GM19351 (cell line): ENCODE measurements around the gene SRGAP1.
A peak's percentile ranks its signal among the peaks of the same experiment; 100 is the strongest.
"Not testable (repeated sequence)": the region's sequence is repeated elsewhere in the genome, so short reads cannot be mapped to it uniquely, and the experiment has no call there.

Source experiments
- ATAC-seq: cut with Tn5 transposase; IDR thresholded peaks from one replicate; pipeline ENCODE4 v1.9.1; 2021; ENCODE audit warnings: mild to moderate bottlenecking, moderate library complexity; ENCODE audit not compliant: unreplicated experiment

Gene SRGAP1

DNA sequence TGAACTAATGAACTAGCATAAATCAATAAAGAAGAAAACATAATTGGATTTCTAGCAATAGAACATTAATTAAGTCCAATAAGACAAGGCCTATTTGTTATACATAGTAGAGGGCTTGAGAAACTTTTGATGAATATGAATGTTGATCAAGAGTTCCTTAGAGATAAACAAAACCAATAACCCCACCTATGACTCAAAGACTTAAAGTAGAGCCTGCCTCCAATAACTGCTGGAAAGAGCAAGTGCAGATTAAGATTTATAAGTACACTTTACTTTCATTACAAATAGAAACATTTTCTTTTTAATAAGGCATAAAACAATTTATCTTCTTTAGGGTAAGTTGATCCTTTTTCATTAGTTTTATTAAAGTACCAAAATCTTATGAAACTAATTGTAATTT, 185.7 kb downstream of the SRGAP1 start:
- no peak for ATAC-seq

DNA sequence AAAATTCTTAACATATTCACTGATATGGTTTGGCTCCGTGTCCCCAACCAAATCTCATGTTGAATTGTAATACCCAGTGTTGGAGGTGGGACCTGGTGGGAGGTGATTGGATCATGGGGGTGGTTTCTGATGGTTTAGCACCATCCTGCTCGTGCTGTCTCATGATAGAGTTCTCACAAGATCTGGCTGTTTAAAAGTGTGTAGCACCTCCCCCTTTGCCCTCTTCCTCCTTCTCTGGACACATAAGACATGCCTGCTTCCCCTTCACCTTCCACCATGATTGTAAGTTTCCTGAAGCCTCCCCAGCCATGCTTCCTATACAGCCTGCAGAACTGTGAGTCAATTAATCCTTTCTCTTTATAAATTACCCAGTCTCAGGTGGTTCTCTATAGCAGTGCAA, 189.6 kb downstream of the SRGAP1 start:
- not testable (repeated sequence) for ATAC-seq

DNA sequence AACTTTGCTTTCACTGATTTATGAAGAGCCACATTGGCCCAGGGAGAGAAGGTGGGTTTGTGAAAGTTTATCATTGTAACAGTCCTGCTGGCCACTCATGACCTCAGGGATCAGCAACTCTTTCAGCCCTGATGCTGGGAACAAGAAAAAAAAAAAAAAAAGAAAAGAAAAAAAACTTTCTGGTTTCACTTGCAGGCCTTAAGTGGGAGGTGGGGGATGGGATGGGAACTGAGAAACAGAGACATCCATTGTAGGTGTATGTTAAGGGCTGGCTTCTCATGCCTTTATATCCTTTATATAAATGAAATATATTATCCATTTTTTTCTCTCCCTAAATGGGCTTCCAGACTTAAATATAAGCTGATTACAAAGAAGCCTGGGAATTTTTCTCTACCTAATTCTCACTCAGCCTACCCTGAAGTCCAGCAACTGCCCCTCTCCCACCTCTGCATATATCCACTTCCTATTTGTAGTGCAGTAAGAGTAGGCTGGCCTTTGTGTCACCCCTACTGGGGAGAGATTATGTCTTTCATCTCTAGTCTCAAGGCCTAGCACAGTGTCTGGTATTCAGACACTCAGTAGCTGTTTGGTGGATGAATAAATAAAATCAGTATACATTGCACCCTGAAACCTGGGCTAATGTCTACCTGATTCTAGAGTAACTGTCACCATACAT, 190.5 kb downstream of the SRGAP1 start:
- peak; percentile 72 for ATAC-seq

DNA sequence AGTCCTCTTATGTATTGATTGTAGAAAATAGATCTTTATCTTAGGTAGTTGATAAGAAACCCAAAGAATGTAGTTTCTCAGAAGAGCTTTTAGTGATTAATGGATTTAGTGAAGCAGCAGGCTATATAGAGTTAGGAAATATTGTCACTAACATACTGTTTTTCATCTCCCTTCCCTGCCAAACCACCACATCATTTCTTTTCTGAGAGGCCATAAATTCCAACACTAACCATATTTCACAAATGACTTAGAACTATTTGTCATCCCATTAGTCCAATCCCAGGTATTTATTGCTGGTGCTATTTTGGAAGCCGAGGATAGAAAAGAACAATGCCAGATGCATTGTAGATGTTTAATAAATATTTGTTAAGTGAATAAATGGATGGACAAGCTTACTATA, 191.9 kb downstream of the SRGAP1 start:
- no peak for ATAC-seq

DNA sequence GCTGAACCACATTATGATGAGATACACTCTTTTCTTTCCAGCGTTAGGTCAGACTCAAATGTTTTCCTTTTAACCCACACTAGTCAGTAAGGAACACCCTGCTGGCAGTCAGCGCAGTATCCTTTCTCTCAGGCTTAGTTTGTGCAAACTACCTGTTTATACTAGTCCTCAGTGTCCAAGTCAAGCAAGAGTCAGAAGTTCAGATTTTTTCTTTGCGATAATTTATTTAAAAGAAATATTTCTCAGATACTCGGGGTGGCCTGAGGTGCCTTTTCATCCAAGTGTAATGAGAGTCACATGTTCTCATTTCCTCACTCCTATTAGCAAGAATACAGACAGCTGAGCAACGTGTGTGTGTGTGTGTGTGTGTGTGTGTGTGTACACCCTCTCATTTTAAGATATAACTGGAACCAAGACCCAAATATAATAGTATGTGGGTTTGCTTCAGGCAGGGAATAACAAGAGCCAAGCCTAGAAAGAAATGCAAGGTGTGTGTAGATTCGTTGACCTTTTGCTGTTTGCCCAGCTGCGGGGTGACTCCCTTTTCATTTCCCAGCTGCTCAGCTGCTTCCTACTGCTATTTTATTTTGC, 194.9 kb downstream of the SRGAP1 start:
- ATAC-seq: no peak

DNA sequence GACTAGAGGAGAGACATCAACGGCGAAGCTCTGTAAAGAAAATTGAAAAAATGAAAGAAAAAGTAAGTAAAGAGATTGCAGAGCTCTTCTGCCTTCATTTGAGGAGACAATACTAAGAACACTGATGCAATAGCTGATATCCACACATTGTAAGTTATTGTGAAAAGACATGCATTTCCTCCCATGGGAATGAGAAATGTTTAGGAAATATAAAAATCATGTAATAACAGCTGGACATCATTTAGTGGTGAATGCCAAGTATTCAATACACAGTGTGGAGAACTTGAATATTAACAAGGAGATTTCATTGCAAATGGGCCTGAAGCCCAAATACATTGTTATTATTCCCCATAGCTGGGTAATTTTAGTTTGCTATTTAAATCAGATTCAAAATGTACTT, 198.4 kb downstream of the SRGAP1 start:
- no peak for ATAC-seq

DNA sequence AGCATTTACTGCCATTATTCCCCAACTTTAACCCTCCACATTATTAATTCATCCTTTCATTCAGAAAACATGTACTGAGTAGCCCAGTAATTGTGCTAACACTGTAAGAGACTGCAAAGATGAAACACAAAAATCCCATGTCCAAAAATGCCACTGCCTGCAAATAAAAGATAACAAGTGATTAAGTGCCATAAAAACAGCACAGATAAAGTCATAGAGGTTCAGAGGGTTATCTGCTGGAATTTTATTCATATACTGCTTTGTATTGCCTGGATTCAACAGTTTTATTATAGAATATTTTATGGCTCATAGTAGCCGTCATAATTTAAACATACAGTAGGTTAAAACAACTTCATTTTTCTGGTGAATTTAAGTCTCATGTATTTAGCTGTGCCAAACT, 199.7 kb downstream of the SRGAP1 start:
- no peak for ATAC-seq

DNA sequence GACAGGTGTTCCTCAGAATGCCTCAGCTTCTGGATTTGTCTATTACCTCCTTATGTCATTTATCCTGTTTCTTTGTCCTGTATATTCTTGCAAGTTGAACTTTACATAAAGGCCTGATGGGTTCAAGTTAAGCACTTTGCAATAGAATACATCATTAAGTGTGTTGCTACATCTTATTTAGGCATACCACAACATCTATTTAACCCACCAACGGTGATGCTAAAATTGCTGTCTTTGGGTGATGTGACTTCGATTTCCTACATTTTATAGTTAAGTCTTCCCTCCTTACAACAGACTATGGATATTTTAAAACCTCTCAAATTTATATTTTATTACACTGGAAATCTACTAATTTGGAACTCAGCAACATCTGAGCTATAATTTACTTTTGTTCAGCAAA, 206.6 kb downstream of the SRGAP1 start:
- no peak for ATAC-seq

DNA sequence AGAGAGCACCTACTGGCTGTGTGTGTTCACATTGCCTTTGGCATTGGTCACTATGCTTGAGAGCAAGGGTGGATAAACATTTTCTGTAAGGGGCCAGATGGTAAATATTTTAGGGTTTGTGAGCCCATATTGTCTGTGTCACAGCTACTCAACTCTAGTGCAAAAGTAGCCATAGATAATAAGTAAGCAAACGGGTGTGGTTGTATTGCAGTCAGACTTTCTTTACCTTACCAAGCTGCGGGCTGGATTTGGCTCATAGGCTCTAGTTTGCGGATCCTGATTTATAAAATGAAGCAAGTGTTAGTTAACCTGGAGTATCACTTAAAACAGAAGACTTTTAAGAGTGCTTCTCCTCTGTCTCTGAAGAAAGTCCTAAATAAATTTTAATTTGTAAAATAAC, 208.6 kb downstream of the SRGAP1 start:
- ATAC-seq: no peak

DNA sequence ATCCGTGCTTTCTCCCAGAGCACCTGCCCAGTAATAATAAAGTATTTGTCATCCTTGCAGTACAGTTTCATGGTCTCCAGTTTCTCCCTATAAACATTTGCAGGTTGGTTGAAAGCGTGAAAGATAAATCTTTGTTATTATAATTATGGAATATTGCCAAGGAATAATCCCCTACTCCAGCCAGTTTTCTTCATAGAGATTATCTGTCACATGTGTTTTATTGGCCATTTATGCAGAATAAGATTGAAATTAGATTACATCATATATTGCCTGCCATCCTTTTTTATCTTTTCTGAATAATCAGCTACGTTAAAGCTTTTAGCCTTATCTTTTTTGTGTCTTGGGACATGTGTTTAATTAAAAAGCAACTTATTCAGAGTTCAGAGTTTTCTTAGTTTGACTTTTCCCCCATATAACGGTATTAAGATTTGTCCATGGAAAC, 209.6 kb downstream of the SRGAP1 start:
- ATAC-seq: no peak

DNA sequence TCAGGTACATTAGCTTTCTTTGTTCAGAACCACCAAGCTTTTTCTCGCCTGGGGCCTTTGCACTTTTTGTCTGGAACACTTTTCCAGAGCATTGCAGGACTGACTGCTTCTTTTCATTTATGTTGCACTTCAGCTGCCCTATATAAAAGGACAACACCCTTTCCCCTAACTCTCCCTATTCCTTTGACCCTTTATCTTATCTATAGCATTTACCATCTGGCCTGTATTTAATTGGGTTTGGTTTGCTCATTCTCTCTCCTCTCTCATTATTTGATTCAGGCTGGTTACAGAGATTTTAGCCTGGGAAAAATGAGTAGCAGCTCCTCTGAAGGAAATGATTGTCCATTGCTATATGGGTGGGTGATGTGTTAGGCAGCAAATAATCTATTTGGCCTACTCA, 212.2 kb downstream of the SRGAP1 start:
- no peak for ATAC-seq

DNA sequence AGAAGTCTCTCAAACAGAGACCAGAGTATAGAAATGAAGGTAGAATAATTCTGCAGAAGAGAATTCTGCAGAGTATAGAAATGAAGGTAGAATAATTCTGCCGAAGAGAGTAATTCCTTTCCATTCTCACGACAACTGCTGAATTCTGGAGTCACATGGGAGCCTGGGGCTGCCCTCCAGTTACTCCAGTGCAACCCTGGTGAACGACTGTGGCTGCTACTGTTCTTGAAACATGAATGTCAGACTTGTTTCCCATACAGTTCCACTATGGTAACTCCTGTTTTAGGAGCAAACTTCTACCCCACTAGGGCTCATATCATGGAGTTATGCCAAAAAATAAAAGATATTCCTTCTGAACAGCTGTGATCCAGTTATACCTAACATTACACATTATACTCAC, 213.2 kb downstream of the SRGAP1 start:
- ATAC-seq: no peak

DNA sequence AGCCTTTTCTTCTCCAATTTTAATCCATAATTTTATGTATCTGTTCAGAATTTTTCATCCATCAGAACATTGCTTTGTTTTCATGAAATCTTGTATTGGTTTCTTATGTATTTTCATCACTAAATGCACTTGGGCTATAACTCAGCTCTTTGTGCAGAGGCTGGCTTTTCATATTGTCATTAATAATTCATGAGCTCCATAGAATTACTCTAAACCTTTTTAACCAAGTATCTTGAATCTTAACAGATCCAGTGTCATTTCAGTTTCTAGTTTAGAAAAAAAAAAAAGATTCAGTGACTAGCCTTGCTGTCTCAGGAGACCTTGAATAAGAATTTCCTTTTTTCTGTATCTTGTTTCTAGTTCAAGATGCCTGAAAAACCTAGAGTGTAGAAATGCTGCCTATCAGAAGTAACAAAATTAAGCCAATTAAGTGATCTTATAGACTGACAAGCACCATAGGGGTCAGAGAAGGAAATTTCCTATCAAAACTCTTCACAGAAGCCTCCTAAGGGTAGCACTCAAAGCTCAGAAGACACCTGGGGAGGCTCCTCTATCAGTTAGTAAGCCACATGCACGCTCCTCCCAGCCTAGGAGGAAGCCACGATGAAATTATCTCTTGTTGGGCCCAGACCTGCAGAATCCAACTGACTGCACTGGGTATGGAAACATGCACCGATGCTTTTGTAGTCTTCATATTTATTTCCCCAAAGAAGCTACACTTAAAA, 214.2 kb downstream of the SRGAP1 start:
- no peak for ATAC-seq

DNA sequence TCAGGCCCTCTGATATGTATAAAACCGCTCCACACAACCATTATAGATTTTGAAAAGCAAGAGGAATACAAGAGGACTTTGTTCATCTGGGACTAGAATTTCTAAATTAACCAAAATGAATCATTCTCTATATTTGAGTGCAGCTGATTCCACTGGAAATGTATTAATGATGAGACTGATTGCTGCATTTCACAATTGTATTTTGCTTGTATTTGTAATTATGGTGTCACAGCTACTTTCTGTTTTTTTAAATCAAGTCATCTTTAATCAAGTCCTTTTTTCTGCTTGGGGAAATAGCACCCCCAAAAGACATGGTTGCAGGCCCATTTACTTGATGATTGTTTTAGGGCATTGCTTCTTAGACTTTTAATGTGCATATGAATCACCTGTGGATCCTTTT, 215.2 kb downstream of the SRGAP1 start:
- ATAC-seq: no peak

DNA sequence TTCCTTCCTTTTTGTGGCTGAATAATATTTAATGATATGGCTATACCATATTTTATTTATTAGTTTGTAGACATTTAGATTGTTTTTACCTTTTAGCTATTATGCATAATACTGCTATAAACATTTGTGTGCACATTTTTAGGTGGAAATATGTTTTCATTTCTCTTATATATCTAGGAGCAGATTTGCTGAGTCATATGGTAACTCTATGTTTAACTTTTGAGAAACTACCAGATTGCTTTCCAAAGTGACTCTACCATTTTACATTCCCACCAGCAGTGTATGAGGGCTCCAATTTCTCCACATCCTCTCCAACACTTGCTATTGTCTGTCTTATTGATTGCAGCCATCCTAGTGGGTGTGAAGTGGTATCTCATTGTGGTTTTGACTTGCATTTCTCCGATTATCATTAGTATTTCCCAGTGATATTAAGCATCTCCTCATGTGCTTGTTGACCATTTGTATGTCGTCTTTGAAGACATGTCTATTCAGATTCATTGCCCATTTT, 217.4 kb downstream of the SRGAP1 start:
- no peak for ATAC-seq

DNA sequence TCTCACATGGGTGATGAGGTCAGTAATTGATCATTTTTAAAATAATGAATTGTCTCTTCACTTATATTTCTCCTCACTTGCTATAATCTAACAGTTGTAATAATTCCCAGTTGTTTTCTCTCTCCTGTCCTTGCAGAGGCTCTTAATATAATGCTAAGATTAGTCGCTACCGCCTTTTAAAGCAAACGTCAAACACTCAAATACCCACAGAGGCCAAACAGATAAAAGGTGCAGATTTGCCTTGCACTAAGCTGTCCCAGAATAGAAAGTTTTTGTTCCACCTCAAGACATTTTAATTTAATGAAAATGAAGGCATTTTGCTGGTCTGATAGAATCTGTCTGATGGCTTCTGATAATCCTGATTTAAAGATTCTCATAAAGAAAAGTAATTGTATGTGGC, 218.6 kb downstream of the SRGAP1 start:
- no peak for ATAC-seq

DNA sequence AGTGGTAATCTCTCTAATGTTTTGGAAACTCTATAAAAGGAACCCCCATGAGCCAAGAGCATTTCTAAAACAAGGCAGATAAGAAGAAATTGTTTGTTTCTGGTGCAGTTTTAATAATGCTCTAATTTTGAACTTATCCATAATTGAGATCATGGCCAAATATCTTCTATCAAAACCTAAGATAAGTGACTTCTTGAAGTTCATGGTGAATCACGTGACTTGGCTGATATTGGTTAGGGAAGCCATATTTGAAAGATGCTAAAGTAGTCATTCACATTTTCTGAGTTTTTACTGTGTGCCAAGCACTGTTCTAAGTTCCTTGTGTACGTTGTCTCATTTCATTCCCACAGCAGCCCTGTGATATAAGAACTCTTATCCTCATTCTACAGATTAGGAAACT, 219.7 kb downstream of the SRGAP1 start:
- no peak for ATAC-seq

DNA sequence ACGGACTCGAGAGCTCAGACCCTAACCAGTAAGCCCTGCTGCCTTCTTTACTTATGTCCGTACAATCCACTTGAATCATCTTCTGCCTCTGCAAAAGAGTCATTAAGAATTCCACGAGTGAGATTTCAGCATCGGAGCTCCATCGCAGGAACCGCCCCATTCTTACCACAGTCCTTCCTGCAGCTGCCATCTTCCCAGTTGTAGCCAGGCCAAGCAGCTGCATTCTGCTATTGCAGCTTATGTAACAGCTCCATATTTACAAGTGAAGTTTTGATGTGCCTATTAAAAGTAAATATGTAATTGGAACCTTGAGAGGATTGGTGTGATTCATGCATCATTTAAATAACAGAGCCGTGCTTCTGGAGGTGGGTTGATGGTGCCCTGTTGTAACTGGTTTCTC, 220.2 kb downstream of the SRGAP1 start:
- no peak for ATAC-seq

DNA sequence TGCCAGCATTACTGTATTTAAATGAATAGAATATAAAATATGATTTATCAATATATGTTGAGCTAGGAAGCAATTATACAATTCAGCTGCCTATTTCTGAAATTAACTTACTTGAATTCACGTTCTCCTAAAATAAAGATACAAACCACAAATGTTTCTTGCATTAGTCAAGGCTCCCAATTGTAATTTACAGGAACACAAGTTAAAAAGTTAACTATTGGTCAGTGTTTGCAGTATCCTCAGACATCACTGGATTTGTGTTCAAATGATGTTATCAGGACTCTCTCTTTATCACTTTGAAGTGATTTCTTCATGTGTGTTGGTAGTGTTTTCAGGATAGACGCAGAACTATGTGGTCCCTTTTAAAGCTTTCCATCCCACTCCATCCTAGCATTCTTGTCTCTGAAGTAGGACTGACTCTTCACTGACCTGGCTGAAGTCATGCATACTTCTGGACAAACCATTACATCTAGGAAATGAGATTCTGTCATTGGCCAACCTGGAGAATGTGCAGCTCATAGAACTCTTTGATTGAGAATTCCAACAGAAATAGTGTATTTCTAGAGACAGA, 221.5 kb downstream of the SRGAP1 start:
- ATAC-seq: no peak

DNA sequence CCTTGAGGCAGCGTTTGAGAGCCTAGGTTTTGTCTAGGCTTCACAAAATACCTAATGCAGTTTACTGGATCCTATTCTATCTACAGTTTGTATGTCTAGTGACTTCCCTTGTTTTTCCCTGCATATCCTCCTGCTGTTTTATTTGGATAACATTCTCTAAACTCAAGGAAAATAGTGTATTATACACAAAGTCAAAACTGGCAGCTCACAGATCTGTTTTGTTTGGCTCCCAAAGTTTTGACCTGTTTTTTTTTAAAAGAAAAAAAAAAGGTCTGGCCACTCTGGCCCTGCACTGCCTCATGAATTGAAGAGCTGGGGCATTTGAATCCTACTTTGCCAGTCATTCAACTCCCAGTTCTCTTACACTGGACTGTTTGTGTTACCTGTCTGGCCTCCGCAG, 222.3 kb downstream of the SRGAP1 start:
- ATAC-seq: no peak

DNA sequence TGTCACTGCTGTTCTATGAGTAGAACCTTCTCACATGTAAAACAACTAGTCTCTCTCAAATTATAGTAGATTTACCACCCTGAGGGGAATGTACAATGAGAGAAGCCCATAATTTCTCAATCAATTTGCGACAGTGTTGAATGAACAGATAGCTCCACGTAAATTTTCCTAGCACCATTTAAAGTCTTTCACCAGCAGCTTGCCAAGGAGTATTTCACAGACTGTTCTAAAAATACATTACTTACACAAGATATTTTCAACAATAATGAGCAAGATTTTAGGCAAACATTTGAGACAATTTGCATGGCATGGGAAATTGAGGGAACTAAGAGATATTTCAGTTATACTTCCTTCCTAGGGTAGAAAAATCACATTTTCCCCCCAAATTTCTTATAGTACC, 226.0 kb downstream of the SRGAP1 start:
- ATAC-seq: no peak
